HFFc6 (cell line): Measurements from ENCODE around the gene SEC22A. TPM values are rescaled to one million over a fixed set of nuclear protein-coding genes. Genes with fewer than 3 reads are reported as not detected.

Experiments
- DNase-seq: peaks from one replicate; pipeline ENCODE4 v3.0.0-alpha.2; 2018
- H3K27ac Mint-ChIP-seq: 2 replicates; pipeline ENCODE4 v1.8.0; 2020; ENCODE audit warnings: mild to moderate bottlenecking, mixed read lengths
- H3K27me3 Mint-ChIP-seq: 2 replicates; pipeline ENCODE4 v1.8.0; 2021; ENCODE audit warnings: mild to moderate bottlenecking, moderate library complexity, mixed read lengths; ENCODE audit not compliant: insufficient read depth
- H3K36me3 Mint-ChIP-seq: 2 replicates; pipeline ENCODE4 v1.8.0; 2021; ENCODE audit warnings: low read depth, mixed read lengths
- H3K4me1 Mint-ChIP-seq: 2 replicates; pipeline ENCODE4 v1.8.0; 2020; ENCODE audit warnings: low read depth, mixed read lengths
- H3K4me3 Mint-ChIP-seq: 2 replicates; pipeline ENCODE4 v1.8.0; 2020; ENCODE audit warnings: mild to moderate bottlenecking, moderate library complexity, mixed read lengths
- H3K9me3 Mint-ChIP-seq: 2 replicates; pipeline ENCODE4 v1.8.0; 2020; ENCODE audit warnings: mild to moderate bottlenecking, mixed read lengths
- CTCF ChIP-seq: fragments of 200-600 bp; sonication (generic); IDR thresholded peaks from 2 replicates; pipeline ENCODE4 v1.5.0; 2021; ENCODE audit warnings: antibody characterized with exemption, mild to moderate bottlenecking
- total RNA-seq, 6 experiments: library from RNA; stranded (reverse); fragmentation: NEBNext Ultra II Directional; extraction: Animal tissue kit (Norgen Biotek cat#: 25700); gene quantifications; 2 replicates in 1 of 6; 3 replicates in 5 of 6; pipeline ENCODE4 v1.2.3, GENCODE V29; 2021

Gene SEC22A
- total RNA-seq, 6 experiments from 2014 or later, result 13.7 to 20.8 (median 18.0) TPM

- TF ChIP-seq CTCF, result no peak
- H3K27ac Mint-ChIP-seq, result no peak overlapping the region
- DNase-seq, result no peak
- peaks cover 4% of the 10 kb centered on the region; the same call in 1 of the 2 replicates for H3K4me1 Mint-ChIP-seq
- peaks cover 42% of the 10 kb centered on the region for H3K36me3 Mint-ChIP-seq
- H3K9me3 Mint-ChIP-seq, result no peaks in the 10 kb centered on the region; the same call in 1 of the 2 replicates
- no peak overlapping the region for H3K4me3 Mint-ChIP-seq
- H3K27me3 Mint-ChIP-seq, result no peaks in the 10 kb centered on the region; the same call in 1 of the 2 replicates
These were observed 34.1 kb upstream of the SEC22A start for GRCh38 chr3:123167686-123168085.

- TF ChIP-seq CTCF, result no peak
- H3K27me3 Mint-ChIP-seq, result no peaks in the 10 kb centered on the region; the same call in 1 of the 2 replicates
- peaks cover 4% of the 10 kb centered on the region; the same call in 1 of the 2 replicates for H3K4me1 Mint-ChIP-seq
- no peak overlapping the region for H3K27ac Mint-ChIP-seq
- H3K36me3 Mint-ChIP-seq, result peaks cover 39% of the 10 kb centered on the region
- no peak for DNase-seq
- H3K4me3 Mint-ChIP-seq, result no peak overlapping the region
- no peaks in the 10 kb centered on the region; the same call in 1 of the 2 replicates for H3K9me3 Mint-ChIP-seq
These were observed 33.6 kb upstream of the SEC22A start for GRCh38 chr3:123168122-123168521.

- no peak for DNase-seq
- Mint-ChIP-seq H3K4me1 (peaks cover 4% of the 10 kb centered on the region; the same call in 1 of the 2 replicates), H3K9me3 (no peaks in the 10 kb centered on the region; the same call in 1 of the 2 replicates), H3K27ac (no peak overlapping the region), H3K36me3 (peaks cover 36% of the 10 kb centered on the region), H3K4me3 (no peak overlapping the region), H3K27me3 (no peaks in the 10 kb centered on the region; the same call in 1 of the 2 replicates)
- no peak for TF ChIP-seq CTCF
These were observed 33.1 kb upstream of the SEC22A start for GRCh38 chr3:123168605-123169004.

GRCh38 chr3:123169492-123169929, 32.2 kb upstream of the SEC22A start:
- peaks cover 27% of the 10 kb centered on the region for H3K36me3 Mint-ChIP-seq
- no peaks in the 10 kb centered on the region; the same call in 1 of the 2 replicates for H3K9me3 Mint-ChIP-seq
- peaks cover 4% of the 10 kb centered on the region; the same call in 1 of the 2 replicates for H3K4me1 Mint-ChIP-seq
- H3K27ac Mint-ChIP-seq, result no peak overlapping the region; the same call in 1 of the 2 replicates
- no peak for TF ChIP-seq CTCF
- H3K4me3 Mint-ChIP-seq, result no peak overlapping the region
- no peaks in the 10 kb centered on the region for H3K27me3 Mint-ChIP-seq
- DNase-seq, result no peak

GRCh38 chr3:123169930-123170329, 31.8 kb upstream of the SEC22A start:
- no peak overlapping the region; the same call in 1 of the 2 replicates for H3K27ac Mint-ChIP-seq
- DNase-seq, result no peak

More at GRCh38 chr3:123169930-123170329, 31.8 kb upstream of the SEC22A start:
- TF ChIP-seq CTCF, result no peak
- H3K4me1 Mint-ChIP-seq, result peaks cover 4% of the 10 kb centered on the region; the same call in 1 of the 2 replicates
- no peak overlapping the region for H3K4me3 Mint-ChIP-seq
- H3K36me3 Mint-ChIP-seq, result peaks cover 23% of the 10 kb centered on the region
- no peaks in the 10 kb centered on the region for H3K27me3 Mint-ChIP-seq
- no peaks in the 10 kb centered on the region; the same call in 1 of the 2 replicates for H3K9me3 Mint-ChIP-seq
